Measurements from ENCODE around the gene PPP1R7. TPM values are rescaled to one million over a fixed set of nuclear protein-coding genes. Genes with fewer than 3 reads are reported as not detected.

PPP1R7 gene
- total RNA-seq, 2 experiments from 2014 or later = 36.4 to 38.2 TPM

DNA sequence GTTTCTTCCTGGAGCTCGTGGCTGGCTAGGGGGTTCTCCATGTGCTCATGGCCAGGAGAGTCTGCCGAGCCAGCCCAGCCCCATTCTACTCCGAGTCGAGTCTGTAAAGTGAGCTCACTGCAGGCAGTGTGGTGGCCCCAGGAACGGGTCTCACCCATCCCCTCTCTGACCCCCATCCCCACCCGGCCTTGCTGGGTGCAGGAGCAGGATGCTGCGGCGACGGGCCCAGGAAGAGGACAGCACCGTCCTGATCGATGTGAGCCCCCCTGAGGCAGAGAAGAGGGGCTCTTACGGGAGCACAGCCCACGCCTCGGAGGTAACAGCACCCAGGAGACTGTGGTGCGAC is 39.6 kb downstream of the PPP1R7 start:
- Mint-ChIP-seq H3K36me3 (ENCODE audit: low read depth) (no peaks in the 10 kb centered on the region), H3K4me3 (no peak overlapping the region), H3K27me3 (no peaks in the 10 kb centered on the region), H3K4me1 (ENCODE audit: low read depth) (no peaks in the 10 kb centered on the region), H3K9me3 (no peaks in the 10 kb centered on the region), H3K27ac (no peak overlapping the region)
- Histone ChIP-seq H3K4me1 (ENCODE audit: insufficient read depth, low read length) (no peaks in the 10 kb centered on the region), H3K27me3 (ENCODE audit: control insufficient read depth in 1 of 2, insufficient read depth in 2 of 2, low read length in 2 of 2) (no peaks in the 10 kb centered on the region), H3K27ac (ENCODE audit: low read depth in 1 of 2, low read length in 2 of 2) (no peak overlapping the region), H3K36me3 (ENCODE audit: insufficient read depth, low read length) (no peaks in the 10 kb centered on the region), H3K9me3 (ENCODE audit: control insufficient read depth in 1 of 2, insufficient read depth in 1 of 2, low read length in 2 of 2) (no peaks in the 10 kb centered on the region), H3K4me3 (ENCODE audit: low read length) (no peak overlapping the region)
- ATAC-seq (ENCODE audit: poor library complexity) = no peak
- peak in 1 of 14 experiments; percentile 15 for DNase-seq
- TF ChIP-seq, protein P1, sequence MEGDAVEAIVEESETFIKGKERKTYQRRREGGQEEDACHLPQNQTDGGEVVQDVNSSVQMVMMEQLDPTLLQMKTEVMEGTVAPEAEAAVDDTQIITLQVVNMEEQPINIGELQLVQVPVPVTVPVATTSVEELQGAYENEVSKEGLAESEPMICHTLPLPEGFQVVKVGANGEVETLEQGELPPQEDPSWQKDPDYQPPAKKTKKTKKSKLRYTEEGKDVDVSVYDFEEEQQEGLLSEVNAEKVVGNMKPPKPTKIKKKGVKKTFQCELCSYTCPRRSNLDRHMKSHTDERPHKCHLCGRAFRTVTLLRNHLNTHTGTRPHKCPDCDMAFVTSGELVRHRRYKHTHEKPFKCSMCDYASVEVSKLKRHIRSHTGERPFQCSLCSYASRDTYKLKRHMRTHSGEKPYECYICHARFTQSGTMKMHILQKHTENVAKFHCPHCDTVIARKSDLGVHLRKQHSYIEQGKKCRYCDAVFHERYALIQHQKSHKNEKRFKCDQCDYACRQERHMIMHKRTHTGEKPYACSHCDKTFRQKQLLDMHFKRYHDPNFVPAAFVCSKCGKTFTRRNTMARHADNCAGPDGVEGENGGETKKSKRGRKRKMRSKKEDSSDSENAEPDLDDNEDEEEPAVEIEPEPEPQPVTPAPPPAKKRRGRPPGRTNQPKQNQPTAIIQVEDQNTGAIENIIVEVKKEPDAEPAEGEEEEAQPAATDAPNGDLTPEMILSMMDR (IDR thresholded peaks at IDR 0.05) = no peak
- POLR2A ChIA-PET = interaction anchor here (0.6 kb wide), 1 partner anchor 19 kb away, joined by 3 read pairs; no protein-coding TSS in a partner anchor
- CTCF ChIA-PET = no interaction called here
- intact Hi-C loops (cut with DNase I, micrococcal nuclease) = no loop called here

DNA sequence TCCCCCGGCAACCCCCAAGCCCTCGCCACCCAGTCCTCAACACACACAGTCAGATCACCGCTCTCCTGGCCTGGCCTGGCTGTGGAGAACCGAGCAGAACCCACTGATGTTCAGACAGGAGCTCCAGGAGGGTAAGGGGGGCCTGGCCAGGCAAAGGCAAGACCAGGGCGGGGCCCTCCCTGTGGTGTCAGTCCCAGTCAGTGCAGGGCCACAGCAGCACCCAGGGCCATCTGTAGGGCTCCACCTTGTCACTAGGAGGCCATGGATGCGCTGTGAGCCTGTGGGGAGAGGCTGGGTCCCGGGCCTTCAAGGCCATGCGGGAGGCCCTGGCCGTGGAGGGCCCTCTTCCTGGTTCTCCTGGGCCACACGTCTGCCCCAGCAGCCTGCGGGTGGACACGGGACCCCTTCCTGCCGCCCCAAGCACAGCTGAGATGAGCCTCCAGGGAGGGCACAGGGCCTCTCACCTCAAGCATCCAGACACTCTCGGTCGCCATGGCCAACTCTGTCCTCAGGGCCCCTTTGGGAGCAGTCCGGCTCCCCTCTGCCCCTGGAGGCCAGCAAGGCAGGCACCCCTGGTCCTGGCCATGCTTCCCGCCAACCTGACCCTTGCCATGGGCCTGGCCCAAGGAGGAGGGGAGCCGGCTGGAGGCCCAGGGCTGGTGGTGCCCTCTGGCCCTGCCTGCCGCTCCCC is 40.2 kb downstream of the PPP1R7 start:
- no peaks in the 10 kb centered on the region for H3K36me3 Mint-ChIP-seq (ENCODE audit: low read depth)
- H3K4me1 Mint-ChIP-seq (ENCODE audit: low read depth) = no peaks in the 10 kb centered on the region
- Histone ChIP-seq H3K4me1 (ENCODE audit: insufficient read depth, low read length) (no peaks in the 10 kb centered on the region), H3K27ac (ENCODE audit: low read depth in 1 of 2, low read length in 2 of 2) (no peak overlapping the region), H3K9me3 (ENCODE audit: control insufficient read depth in 1 of 2, insufficient read depth in 1 of 2, low read length in 2 of 2) (no peaks in the 10 kb centered on the region), H3K27me3 (ENCODE audit: control insufficient read depth in 1 of 2, insufficient read depth in 2 of 2, low read length in 2 of 2) (no peaks in the 10 kb centered on the region), H3K4me3 (ENCODE audit: low read length) (no peak overlapping the region), H3K36me3 (ENCODE audit: insufficient read depth, low read length) (no peaks in the 10 kb centered on the region)
- ATAC-seq (ENCODE audit: poor library complexity) = no peak
- H3K27ac Mint-ChIP-seq = no peak overlapping the region
- CTCF ChIA-PET = no interaction called here
- intact Hi-C loops (cut with DNase I, micrococcal nuclease) = no loop called here
- DNase-seq = peak in 1 of 14 experiments; percentile 15
- H3K9me3 Mint-ChIP-seq = no peaks in the 10 kb centered on the region
- no peak overlapping the region for H3K4me3 Mint-ChIP-seq
- POLR2A ChIA-PET = no interaction called here
- TF ChIP-seq, protein P1 (IDR thresholded peaks at IDR 0.05) = no peak
- no peaks in the 10 kb centered on the region for H3K27me3 Mint-ChIP-seq

DNA sequence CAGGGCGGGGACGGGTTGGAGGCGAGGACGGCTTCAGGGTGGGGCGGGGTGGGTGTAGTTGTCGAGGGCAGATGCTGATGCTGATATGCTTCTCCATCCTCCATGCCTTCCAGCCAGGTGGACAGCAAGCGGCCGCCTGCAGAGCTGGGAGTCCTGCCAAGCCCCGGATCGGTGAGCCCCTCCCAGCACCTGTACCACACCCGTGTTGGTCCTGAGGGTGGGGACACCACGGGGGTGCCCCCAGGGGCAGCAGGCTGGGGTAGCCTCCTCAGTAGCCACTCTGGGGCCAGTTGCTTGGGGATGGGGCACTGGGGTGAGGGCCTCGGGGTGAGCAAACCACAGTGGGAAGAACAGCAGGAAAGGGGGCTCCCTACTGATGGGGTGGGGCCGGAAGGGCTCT is 40.8 kb downstream of the PPP1R7 start:
- ChIA-PET CTCF (no interaction called here), POLR2A (no interaction called here)
- no peak overlapping the region for H3K4me3 ChIP-seq (ENCODE audit: low read length)
- H3K27ac ChIP-seq (ENCODE audit: low read depth in 1 of 2, low read length in 2 of 2) = no peak overlapping the region
- H3K4me3 Mint-ChIP-seq = no peak overlapping the region
- peak in 1 of 14 experiments; percentile 9 for DNase-seq
- H3K36me3 ChIP-seq (ENCODE audit: insufficient read depth, low read length) = no peaks in the 10 kb centered on the region
- no peaks in the 10 kb centered on the region for H3K27me3 ChIP-seq (ENCODE audit: control insufficient read depth in 1 of 2, insufficient read depth in 2 of 2, low read length in 2 of 2)
- H3K4me1 Mint-ChIP-seq (ENCODE audit: low read depth) = no peaks in the 10 kb centered on the region
- ATAC-seq (ENCODE audit: poor library complexity) = no peak
- no peaks in the 10 kb centered on the region for H3K9me3 ChIP-seq (ENCODE audit: control insufficient read depth in 1 of 2, insufficient read depth in 1 of 2, low read length in 2 of 2)
- intact Hi-C loops (cut with DNase I, micrococcal nuclease) = no loop called here
- no peaks in the 10 kb centered on the region for H3K36me3 Mint-ChIP-seq (ENCODE audit: low read depth)
- no peak overlapping the region for H3K27ac Mint-ChIP-seq
- TF ChIP-seq, protein P1 (IDR thresholded peaks at IDR 0.05) = no peak
- H3K9me3 Mint-ChIP-seq = no peaks in the 10 kb centered on the region
- no peaks in the 10 kb centered on the region for H3K4me1 ChIP-seq (ENCODE audit: insufficient read depth, low read length)
- H3K27me3 Mint-ChIP-seq = no peaks in the 10 kb centered on the region

All from CD4-positive, alpha-beta T cell (primary cell).